Cardiac septum (tissue), 1 donor: ENCODE measurements around the gene C16orf74. TPM values are rescaled to one million over a fixed set of nuclear protein-coding genes. Genes with fewer than 3 reads are reported as not detected.

ENCODE experiments used
- DNase-seq: peaks from one replicate; pipeline ENCODE4 v3.0.0-alpha.2; 2020; ENCODE audit warnings: low spot score
- intact Hi-C: fragments of 100-400 bp; cut with DNase I; formaldehyde crosslinking; loops from one replicate; pipeline ENCODE4 v1.14.0; 2022
- total RNA-seq: library from RNA; stranded (reverse); fragmentation: NEBNext Ultra II Directional; extraction: Animal tissue kit (Norgen Biotek cat#: 25700); gene quantifications from one replicate; pipeline ENCODE4 v1.2.1, GENCODE V29; 2021
- donor health status: DM: no; HTN: no; CAD: no.

C16orf74 gene
- total RNA-seq, 1 donor from 2014 or later: 0.51 TPM

GRCh38 chr16:85752511-85753420 is 1.9 kb upstream of the C16orf74 start:
- intact Hi-C loops: no loop called here
- no peak for DNase-seq

- no peak for DNase-seq
- intact Hi-C loops: no loop called here
Observed at GRCh38 chr16:85751698-85752501, 1.0 kb upstream of the C16orf74 start.

GRCh38 chr16:85750146-85750826 is 610 bp downstream of the C16orf74 start:
- intact Hi-C loops: no loop called here
- DNase-seq: no peak

GRCh38 chr16:85749771-85750145 is 1.1 kb downstream of the C16orf74 start:
- intact Hi-C loops: no loop called here
- no peak for DNase-seq

GRCh38 chr16:85746460-85747215 is 4.3 kb downstream of the C16orf74 start:
- intact Hi-C loops: no loop called here
- no peak for DNase-seq

- intact Hi-C loops: no loop called here
- DNase-seq: no peak
Observed at GRCh38 chr16:85738923-85739715, 11.8 kb downstream of the C16orf74 start.

- intact Hi-C loops: no loop called here
- no peak for DNase-seq
Observed at GRCh38 chr16:85736921-85737320, 14.0 kb downstream of the C16orf74 start.

GRCh38 chr16:85735946-85736345 is 14.9 kb downstream of the C16orf74 start:
- intact Hi-C loops: no loop called here
- no peak for DNase-seq

GRCh38 chr16:85735225-85735635 is 15.7 kb downstream of the C16orf74 start:
- intact Hi-C loops: no loop called here
- no peak for DNase-seq

- intact Hi-C loops: no loop called here
- no peak for DNase-seq
Observed at GRCh38 chr16:85734311-85735017, 16.4 kb downstream of the C16orf74 start.

- intact Hi-C loops: no loop called here
- DNase-seq: no peak
Observed at GRCh38 chr16:85733839-85734170, 17.1 kb downstream of the C16orf74 start.

GRCh38 chr16:85733155-85733838 is 17.6 kb downstream of the C16orf74 start:
- no peak for DNase-seq
- intact Hi-C loops: no loop called here

GRCh38 chr16:85731179-85731578 is 19.7 kb downstream of the C16orf74 start:
- intact Hi-C loops: no loop called here
- no peak for DNase-seq

GRCh38 chr16:85730186-85730465 is 20.8 kb downstream of the C16orf74 start:
- no peak for DNase-seq
- intact Hi-C loops: no loop called here

- intact Hi-C loops: no loop called here
- no peak for DNase-seq
Observed at GRCh38 chr16:85729452-85730185, 21.3 kb downstream of the C16orf74 start.

- DNase-seq: no peak
- intact Hi-C loops: no loop called here
Observed at GRCh38 chr16:85728879-85729278, 22.0 kb downstream of the C16orf74 start.

GRCh38 chr16:85724936-85725335 is 26.0 kb downstream of the C16orf74 start:
- intact Hi-C loops: no loop called here
- no peak for DNase-seq
